HG03025 (cell line): ENCODE measurements around the gene ITGB2.

Experiments
- ATAC-seq: cut with Tn5 transposase; IDR thresholded peaks from one replicate; pipeline ENCODE4 v1.9.1; 2021; ENCODE audit warnings: mild to moderate bottlenecking, moderate library complexity; ENCODE audit not compliant: unreplicated experiment, low FRiP score

The ITGB2 gene

DNA sequence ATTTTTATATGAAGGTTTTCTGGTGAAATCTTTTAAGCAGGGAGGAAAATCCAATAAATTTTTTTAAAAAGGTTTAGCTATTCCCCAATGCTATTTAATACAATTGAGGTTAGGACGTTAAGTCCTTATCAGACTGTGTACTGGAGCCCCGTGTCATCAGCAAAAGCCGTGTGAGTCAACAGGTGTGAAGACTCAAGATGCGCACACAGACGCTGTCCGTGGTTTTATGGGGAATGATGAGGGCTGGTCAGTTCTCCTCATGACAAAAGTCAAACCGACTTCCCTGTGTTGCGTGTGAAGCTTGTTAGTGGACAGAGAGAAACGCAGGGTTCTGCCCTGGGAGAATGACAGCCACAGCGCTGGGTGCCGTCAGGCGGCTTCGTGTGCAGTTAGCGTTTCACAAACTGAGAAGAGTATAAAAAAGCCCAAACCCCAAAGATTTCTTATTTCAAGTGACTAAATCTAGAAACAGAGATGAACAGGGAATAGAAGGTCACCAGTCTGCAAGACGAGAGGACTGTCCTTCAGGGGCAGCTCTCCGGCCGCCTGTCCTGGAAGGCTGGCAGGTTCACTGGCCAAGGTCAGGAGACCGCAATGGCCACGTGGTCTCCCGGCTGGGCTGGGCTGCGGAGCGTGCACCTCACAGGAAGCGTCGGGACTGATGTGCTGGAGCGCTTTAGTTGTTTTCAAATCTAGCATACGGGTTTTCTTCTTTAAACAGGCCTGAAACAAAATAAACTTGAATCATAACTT is 69.6 kb downstream of the ITGB2 start:
- ATAC-seq = no peak

GRCh38 chr21:44850208-44850800 is 70.4 kb downstream of the ITGB2 start:
- no peak for ATAC-seq

GRCh38 chr21:44849616-44850130 is 71.0 kb downstream of the ITGB2 start:
- no peak for ATAC-seq

- no peak for ATAC-seq
Observed at GRCh38 chr21:44848821-44849521, 71.7 kb downstream of the ITGB2 start.

DNA sequence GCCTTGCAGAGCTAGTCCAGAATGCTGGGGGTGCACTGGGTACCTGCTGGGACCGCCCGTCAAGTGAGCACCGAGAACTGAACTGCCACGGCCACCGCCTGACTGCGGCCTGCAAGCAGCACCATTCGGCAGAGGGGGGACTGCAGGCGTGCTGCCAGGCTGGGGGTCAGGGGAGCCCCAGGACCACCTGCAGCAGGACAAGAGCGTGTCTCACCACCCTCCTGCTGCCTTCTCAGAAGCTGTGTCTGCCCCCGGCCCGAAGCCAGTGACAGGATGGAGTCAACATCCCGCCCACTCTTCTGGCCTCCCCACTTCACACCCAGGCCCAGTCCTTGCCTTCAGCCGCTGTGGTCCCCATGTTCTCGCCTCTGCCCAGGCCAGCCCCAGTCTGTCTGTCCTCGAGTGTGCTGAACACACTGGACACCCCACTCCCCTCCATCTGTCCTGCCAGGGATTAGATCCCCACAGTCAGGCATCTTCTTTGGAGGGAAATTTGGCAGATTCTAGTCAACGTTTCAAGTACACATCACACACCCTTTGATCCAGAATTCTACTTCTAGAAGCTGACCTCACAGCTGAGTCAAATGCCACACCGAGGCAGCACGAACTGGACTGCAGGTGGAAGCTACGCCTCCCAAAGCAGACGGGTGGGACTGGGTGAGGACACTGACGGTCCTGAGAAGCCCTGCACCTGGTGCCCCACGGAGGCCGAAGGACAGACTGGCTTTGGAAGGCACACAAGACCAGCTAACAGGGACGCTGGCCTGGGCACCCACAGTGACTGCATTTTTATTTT is 73.2 kb downstream of the ITGB2 start:
- ATAC-seq = no peak

- no peak for ATAC-seq
Observed at GRCh38 chr21:44846485-44847260, 74.0 kb downstream of the ITGB2 start.

GRCh38 chr21:44846224-44846484 is 74.5 kb downstream of the ITGB2 start:
- no peak for ATAC-seq

GRCh38 chr21:44845418-44846223 is 75.1 kb downstream of the ITGB2 start:
- ATAC-seq = no peak

DNA sequence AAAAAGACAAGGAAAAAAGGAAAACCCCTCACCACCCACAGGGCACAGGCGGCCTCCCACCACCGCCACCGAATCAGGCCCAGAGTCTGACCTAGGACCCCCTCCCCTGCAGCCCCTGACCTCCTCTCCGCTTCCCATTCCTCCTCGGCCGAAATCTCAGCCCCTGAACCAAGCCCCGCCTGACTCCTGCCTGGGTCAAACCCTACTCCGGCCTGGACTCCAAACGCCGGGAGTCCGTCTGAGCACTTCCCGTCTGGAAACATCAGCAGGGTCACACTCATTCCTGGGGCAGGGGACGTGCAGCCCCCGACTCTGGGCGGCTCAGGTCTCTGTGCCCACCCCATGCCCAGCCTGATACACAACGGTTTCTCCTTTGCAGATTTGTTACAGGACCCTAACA is 76.4 kb downstream of the ITGB2 start:
- no peak for ATAC-seq

GRCh38 chr21:44842721-44843445 is 77.8 kb downstream of the ITGB2 start:
- no peak for ATAC-seq

DNA sequence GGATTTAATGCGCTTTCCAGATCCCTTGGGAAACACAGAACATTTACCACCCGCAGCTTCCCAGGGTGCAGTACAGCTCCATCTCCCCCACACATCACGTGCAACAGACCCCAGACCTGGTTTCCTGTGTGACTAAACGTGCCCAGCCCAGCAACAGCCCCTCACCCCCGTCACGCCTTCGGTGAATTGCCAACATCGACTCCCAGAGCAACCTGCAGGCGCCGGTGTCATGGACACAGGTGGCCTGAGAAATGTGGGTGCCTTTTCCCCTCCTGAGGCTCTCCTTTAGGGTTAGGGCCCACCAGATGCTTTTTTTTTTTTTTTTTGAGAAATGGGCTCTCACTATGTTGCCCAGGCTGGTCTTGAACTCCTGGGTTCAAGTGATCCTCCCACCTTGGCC is 78.6 kb downstream of the ITGB2 start:
- no peak for ATAC-seq

GRCh38 chr21:44840771-44841170 is 79.9 kb downstream of the ITGB2 start:
- ATAC-seq = no peak

- no peak for ATAC-seq
Observed at GRCh38 chr21:44838951-44839350, 81.7 kb downstream of the ITGB2 start.

- no peak for ATAC-seq
Observed at GRCh38 chr21:44838039-44838895, 82.4 kb downstream of the ITGB2 start.

DNA sequence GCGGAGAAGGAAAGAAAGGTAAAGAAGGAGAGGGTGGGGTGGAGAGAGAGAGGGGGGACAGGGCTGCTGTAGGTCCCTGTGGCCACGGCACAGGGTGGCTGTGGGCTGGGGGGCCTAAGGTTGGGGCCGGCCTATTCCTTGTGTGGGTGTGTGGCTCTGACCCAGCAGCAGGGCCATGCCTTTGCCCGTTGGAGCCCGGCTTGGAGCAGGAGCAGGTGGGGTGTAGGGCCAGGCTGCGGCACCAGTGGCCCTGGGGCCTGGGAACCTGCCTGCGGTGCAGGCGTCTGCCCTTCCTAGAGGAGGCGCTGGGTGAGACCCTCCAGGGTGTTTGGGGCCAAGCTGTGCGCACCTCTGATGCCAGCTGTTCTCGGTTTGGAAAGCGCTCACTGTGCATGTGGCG is 83.2 kb downstream of the ITGB2 start:
- no peak for ATAC-seq

GRCh38 chr21:44836666-44837471 is 83.8 kb downstream of the ITGB2 start:
- ATAC-seq = no peak

DNA sequence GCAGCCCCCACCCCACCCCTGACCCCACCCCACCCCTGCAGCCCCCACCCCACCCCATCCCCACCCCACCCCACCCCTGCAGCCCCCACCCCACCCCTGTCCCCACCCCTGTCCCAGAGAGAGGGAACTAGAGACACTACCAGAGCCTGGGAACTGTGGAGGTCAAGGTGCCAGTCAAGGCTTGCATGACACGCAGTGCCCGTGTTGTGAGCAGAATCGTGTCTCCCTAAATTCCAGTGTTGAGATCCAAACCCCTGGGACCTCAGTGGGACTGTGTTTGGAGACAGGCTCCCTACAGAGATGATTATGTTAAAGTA is 84.4 kb downstream of the ITGB2 start:
- ATAC-seq = no peak
